Neural progenitor cell (in vitro differentiated cells): ENCODE measurements around the gene A1CF. TPM values are rescaled to one million over a fixed set of nuclear protein-coding genes. Genes with fewer than 3 reads are reported as not detected.
"Not testable (repeated sequence)": the region's sequence is repeated elsewhere in the genome, so short reads cannot be mapped to it uniquely, and the experiment has no call there.

Experiments
- DNase-seq: peaks from one replicate; pipeline ENCODE4 v3.0.0-alpha.2; 2016; ENCODE audit warnings: low spot score
- H2AFZ ChIP-seq: fragments of 200-600 bp; sonication (generic); replicated peaks from 2 replicates; pipeline ENCODE4 v1.6.1; 2016; ENCODE audit warnings: antibody characterized with exemption
- H3F3A ChIP-seq: fragments of 200-600 bp; sonication (generic); 2 replicates; pipeline ENCODE4 v1.6.1; 2016; ENCODE audit warnings: antibody characterized with exemption, low read depth
- H3K27ac ChIP-seq: fragments of 200-600 bp; sonication (generic); 2 replicates; pipeline ENCODE4 v1.5.1; 2016; ENCODE audit warnings: mild to moderate bottlenecking
- H3K27me3 ChIP-seq: fragments of 200-600 bp; sonication (generic); 2 replicates; pipeline ENCODE4 v1.6.1; 2016; ENCODE audit warnings: mild to moderate bottlenecking, moderate library complexity
- H3K36me3 ChIP-seq: fragments of 200-600 bp; sonication (generic); 2 replicates; pipeline ENCODE4 v1.5.1; 2016
- H3K4me1 ChIP-seq: fragments of 200-600 bp; sonication (generic); 2 replicates; pipeline ENCODE4 v1.6.1; 2016; ENCODE audit warnings: mixed run types
- H3K4me2 ChIP-seq: fragments of 200-600 bp; sonication (generic); 2 replicates; pipeline ENCODE4 v1.6.1; 2016
- H3K4me3 ChIP-seq: fragments of 200-600 bp; sonication (generic); 2 replicates; pipeline ENCODE4 v1.5.1; 2016
- H3K79me2 ChIP-seq: fragments of 200-600 bp; sonication (generic); 2 replicates; pipeline ENCODE4 v1.6.1; 2016; ENCODE audit warnings: low read depth
- H3K9ac ChIP-seq: fragments of 200-600 bp; sonication (generic); 2 replicates; pipeline ENCODE4 v1.6.1; 2016
- H3K9me3 ChIP-seq: fragments of 200-600 bp; sonication (generic); 2 replicates; pipeline ENCODE4 v1.5.1; 2016; ENCODE audit warnings: low read depth
- H4K20me1 ChIP-seq: fragments of 200-600 bp; sonication (generic); 2 replicates; pipeline ENCODE4 v1.6.1; 2016; ENCODE audit warnings: low read depth
- H3K27ac Mint-ChIP-seq: 3 replicates; pipeline ENCODE4 v1.8.0; 2021; ENCODE audit warnings: mixed read lengths
- H3K27me3 Mint-ChIP-seq: 2 replicates; pipeline ENCODE4 v1.8.0; 2022; ENCODE audit warnings: low read depth, mild to moderate bottlenecking, inconsistent platforms, moderate library complexity, mixed read lengths; ENCODE audit not compliant: insufficient read depth
- H3K36me3 Mint-ChIP-seq: 3 replicates; pipeline ENCODE4 v1.8.0; 2021; ENCODE audit warnings: mixed read lengths
- H3K4me1 Mint-ChIP-seq: 3 replicates; pipeline ENCODE4 v1.8.0; 2021; ENCODE audit warnings: mixed read lengths
- H3K4me3 Mint-ChIP-seq: 3 replicates; pipeline ENCODE4 v1.8.0; 2021; ENCODE audit warnings: mild to moderate bottlenecking, moderate library complexity, mixed read lengths
- H3K9me3 Mint-ChIP-seq: 3 replicates; pipeline ENCODE4 v1.8.0; 2020; ENCODE audit warnings: mixed read lengths
- CTCF ChIP-seq: fragments of 200-600 bp; sonication (generic); IDR thresholded peaks from 2 replicates; pipeline ENCODE4 v1.5.1; 2017; ENCODE audit warnings: antibody characterized with exemption, mild to moderate bottlenecking
- EZH2 ChIP-seq: fragments of 200-600 bp; sonication (generic); IDR thresholded peaks from 2 replicates; pipeline ENCODE4 v1.6.1; 2017; ENCODE audit warnings: antibody characterized with exemption, mild to moderate bottlenecking, moderate library complexity
- EZH2phosphoT487 ChIP-seq: fragments of 200-600 bp; sonication (generic); IDR thresholded peaks from 2 replicates; pipeline ENCODE4 v1.6.1; 2017; ENCODE audit warnings: antibody characterized with exemption
- total RNA-seq: library from RNA; depleted of rRNA; stranded (reverse); fragments of >200 nt; gene quantifications from 2 replicates; pipeline ENCODE4 v1.2.3, GENCODE V29; 2015; ENCODE audit warnings: low replicate concordance

The A1CF gene
- total RNA-seq, 1 donor from 2014 or later, result not detected

GRCh38 chr10:50928190-50928552, 42.7 kb upstream of the A1CF start:
- no peak overlapping the region for H3K4me3 Mint-ChIP-seq

GRCh38 chr10:50927522-50928189, 42.2 kb upstream of the A1CF start:
- Histone ChIP-seq H3K9ac (no peak overlapping the region), H2AFZ (no peak overlapping the region), H3K4me1 (peaks cover 2% of the 10 kb centered on the region), H3K9me3 (peaks cover 12% of the 10 kb centered on the region), H3K79me2 (no peaks in the 10 kb centered on the region), H3K27ac (no peak overlapping the region), H3K4me2 (no peak overlapping the region), H3F3A (no peaks in the 10 kb centered on the region), H3K27me3 (no peaks in the 10 kb centered on the region), H3K4me3 (no peak overlapping the region), H3K36me3 (no peaks in the 10 kb centered on the region), H4K20me1 (no peaks in the 10 kb centered on the region)
- Mint-ChIP-seq H3K36me3 (no peaks in the 10 kb centered on the region), H3K27me3 (no peaks in the 10 kb centered on the region), H3K27ac (no peak overlapping the region), H3K9me3 (peaks cover 8% of the 10 kb centered on the region), H3K4me1 (peaks cover 5% of the 10 kb centered on the region), H3K4me3 (no peak overlapping the region)
- TF ChIP-seq CTCF (no peak), EZH2phosphoT487 (no peak), EZH2 (no peak)
- no peak for DNase-seq

More at GRCh38 chr10:50928190-50928552, 42.7 kb upstream of the A1CF start:
- Histone ChIP-seq H3K9me3 (peaks cover 8% of the 10 kb centered on the region), H3F3A (no peaks in the 10 kb centered on the region), H2AFZ (no peak overlapping the region), H3K4me1 (peaks cover 6% of the 10 kb centered on the region), H3K4me2 (no peak overlapping the region), H3K27me3 (no peaks in the 10 kb centered on the region), H3K9ac (no peak overlapping the region), H3K79me2 (no peaks in the 10 kb centered on the region), H4K20me1 (no peaks in the 10 kb centered on the region), H3K36me3 (no peaks in the 10 kb centered on the region), H3K4me3 (no peak overlapping the region), H3K27ac (no peak overlapping the region)
- TF ChIP-seq EZH2phosphoT487, result no peak
- TF ChIP-seq EZH2, result no peak
- no peak for TF ChIP-seq CTCF
- DNase-seq, result no peak
- no peaks in the 10 kb centered on the region for H3K36me3 Mint-ChIP-seq
- H3K27ac Mint-ChIP-seq, result no peak overlapping the region
- peaks cover 5% of the 10 kb centered on the region for H3K4me1 Mint-ChIP-seq
- peaks cover 7% of the 10 kb centered on the region for H3K9me3 Mint-ChIP-seq
- no peaks in the 10 kb centered on the region for H3K27me3 Mint-ChIP-seq

- H3K4me3 ChIP-seq, H3K79me2 ChIP-seq, H2AFZ ChIP-seq, H3K4me2 ChIP-seq, H3K4me1 ChIP-seq, H3F3A ChIP-seq, H3K4me3 Mint-ChIP-seq, H3K4me1 Mint-ChIP-seq, H3K27ac Mint-ChIP-seq, H3K36me3 Mint-ChIP-seq, H3K27ac ChIP-seq, H3K27me3 ChIP-seq, H3K27me3 Mint-ChIP-seq, H4K20me1 ChIP-seq, H3K36me3 ChIP-seq, H3K9ac ChIP-seq, DNase-seq: not testable (repeated sequence)
- H3K9me3 Mint-ChIP-seq, result peaks cover 15% of the 10 kb centered on the region
- H3K9me3 ChIP-seq, result peaks cover 18% of the 10 kb centered on the region
These were observed 38.0 kb upstream of the A1CF start for GRCh38 chr10:50923471-50923870.

GRCh38 chr10:50919010-50919409, 33.6 kb upstream of the A1CF start:
- Histone ChIP-seq H3K4me3 (no peak overlapping the region), H3F3A (no peaks in the 10 kb centered on the region), H3K4me1 (no peaks in the 10 kb centered on the region), H3K9me3 (peaks cover 18% of the 10 kb centered on the region), H3K36me3 (no peaks in the 10 kb centered on the region), H3K4me2 (no peak overlapping the region), H3K9ac (no peak overlapping the region), H3K27me3 (peaks cover 5% of the 10 kb centered on the region), H3K27ac (no peak overlapping the region), H3K79me2 (no peaks in the 10 kb centered on the region), H2AFZ (no peak overlapping the region), H4K20me1 (no peaks in the 10 kb centered on the region)
- no peak for DNase-seq
- Mint-ChIP-seq H3K27ac (no peak overlapping the region), H3K36me3 (no peaks in the 10 kb centered on the region), H3K4me3 (no peak overlapping the region), H3K27me3 (no peaks in the 10 kb centered on the region), H3K9me3 (peaks cover 11% of the 10 kb centered on the region), H3K4me1 (no peaks in the 10 kb centered on the region)
- TF ChIP-seq EZH2 (no peak), EZH2phosphoT487 (no peak), CTCF (no peak)
